Activated naive CD4-positive, alpha-beta T cell treated with Interleukin-2 at 50 U/mL for 16 hours (primary cell): ENCODE measurements around the gene NGRN.

Experiments
- DNase-seq: peaks from one replicate; pipeline ENCODE4 v3.0.0-alpha.2; 2020

Gene NGRN

GRCh38 chr15:90320062-90320884 is 54.8 kb downstream of the NGRN start:
- peak; percentile 66 for DNase-seq

GRCh38 chr15:90320885-90321278 is 55.4 kb downstream of the NGRN start:
- no peak for DNase-seq
